H9 (cell line): ENCODE measurements around the gene CARD11. TPM values are rescaled to one million over a fixed set of nuclear protein-coding genes. Genes with fewer than 3 reads are reported as not detected.

Experiments used
- DNase-seq: peaks from one replicate; pipeline ENCODE4 v3.0.0-alpha.2; 2017
- H2AFZ ChIP-seq: one replicate; pipeline ENCODE4 v1.6.1; 2013; ENCODE audit warnings: mild to moderate bottlenecking, low read length, control low read depth, moderate library complexity
- H2AK5ac ChIP-seq: 2 replicates; pipeline ENCODE4 v1.6.1; 2013; ENCODE audit warnings: low read length, control low read depth, mixed read lengths; ENCODE audit not compliant: insufficient read length
- H2BK120ac ChIP-seq: one replicate; pipeline ENCODE4 v1.6.1; 2013; ENCODE audit warnings: low read depth, mild to moderate bottlenecking, low read length, control low read depth, inconsistent platforms; ENCODE audit not compliant: poor library complexity, severe bottlenecking
- H2BK12ac ChIP-seq: 2 replicates; pipeline ENCODE4 v1.6.1; 2013; ENCODE audit warnings: low read length, control low read depth, mixed read lengths, low read depth; ENCODE audit not compliant: insufficient read length
- H2BK15ac ChIP-seq: 2 replicates; pipeline ENCODE4 v1.6.1; 2013; ENCODE audit warnings: low read depth, low read length, control low read depth
- H2BK20ac ChIP-seq: one replicate; pipeline ENCODE4 v1.6.1; 2013; ENCODE audit warnings: low read depth, mild to moderate bottlenecking, low read length, control low read depth, inconsistent platforms; ENCODE audit not compliant: poor library complexity, severe bottlenecking
- H2BK5ac ChIP-seq: 2 replicates; pipeline ENCODE4 v1.6.1; 2013; ENCODE audit warnings: low read length, control low read depth, mixed read lengths; ENCODE audit not compliant: insufficient read length
- H3K14ac ChIP-seq: 2 replicates; pipeline ENCODE4 v1.6.1; 2013; ENCODE audit warnings: low read length, control low read depth; ENCODE audit not compliant: insufficient read depth
- H3K18ac ChIP-seq: 2 replicates; pipeline ENCODE4 v1.6.1; 2013; ENCODE audit warnings: low read depth, mild to moderate bottlenecking, mixed read lengths, low read length, control low read depth; ENCODE audit not compliant: insufficient read length
- H3K23ac ChIP-seq: 2 replicates; pipeline ENCODE4 v1.6.1; 2013; ENCODE audit warnings: low read length, control low read depth, mixed read lengths, low read depth; ENCODE audit not compliant: insufficient read length
- H3K23me2 ChIP-seq: 2 replicates; pipeline ENCODE4 v1.6.1; 2013; ENCODE audit warnings: low read depth, mild to moderate bottlenecking, mixed read lengths, low read length, control low read depth; ENCODE audit not compliant: insufficient read length, poor library complexity, severe bottlenecking
- H3K27ac ChIP-seq: 2 replicates; pipeline ENCODE4 v1.5.1; 2013; ENCODE audit warnings: low read length, control low read depth, mixed read lengths, low read depth; ENCODE audit not compliant: insufficient read length
- H3K27me3 ChIP-seq: 2 replicates; pipeline ENCODE4 v1.6.1; 2013; ENCODE audit warnings: low read length, control low read depth, inconsistent platforms; ENCODE audit not compliant: insufficient read depth
- H3K4ac ChIP-seq: 2 replicates; pipeline ENCODE4 v1.6.1; 2013; ENCODE audit warnings: low read depth, mild to moderate bottlenecking, control low read depth, inconsistent platforms, low read length, moderate library complexity
- H3K4me1 ChIP-seq: 2 replicates; pipeline ENCODE4 v1.6.1; 2013; ENCODE audit warnings: low read length, control low read depth, inconsistent platforms; ENCODE audit not compliant: insufficient read depth
- H3K4me2 ChIP-seq: 2 replicates; pipeline ENCODE4 v1.6.1; 2013; ENCODE audit warnings: low read length, control low read depth, mixed read lengths; ENCODE audit not compliant: insufficient read length, insufficient read depth
- H3K56ac ChIP-seq: 2 replicates; pipeline ENCODE4 v1.6.1; 2013; ENCODE audit warnings: low read depth, mild to moderate bottlenecking, mixed read lengths, low read length, control low read depth; ENCODE audit not compliant: insufficient read length
- H3K79me1 ChIP-seq: 2 replicates; pipeline ENCODE4 v1.6.1; 2013; ENCODE audit warnings: low read depth, mild to moderate bottlenecking, moderate library complexity, low read length, control low read depth, inconsistent platforms; ENCODE audit not compliant: insufficient read depth, poor library complexity, severe bottlenecking
- H3K79me2 ChIP-seq: 2 replicates; pipeline ENCODE4 v1.6.1; 2013; ENCODE audit warnings: low read length, control low read depth, inconsistent platforms; ENCODE audit not compliant: insufficient read depth
- H3K9ac ChIP-seq: 2 replicates; pipeline ENCODE4 v1.6.1; 2013; ENCODE audit warnings: low read length, control low read depth, mixed read lengths; ENCODE audit not compliant: insufficient read length; ENCODE audit errors: extremely low read depth
- H3K9me3 ChIP-seq: one replicate; pipeline ENCODE4 v1.6.1; 2013; ENCODE audit warnings: low read depth, low read length, inconsistent platforms; ENCODE audit not compliant: control insufficient read depth
- H3T11ph ChIP-seq: one replicate; pipeline ENCODE4 v1.6.1; 2013; ENCODE audit warnings: mild to moderate bottlenecking, low read length, control low read depth, inconsistent platforms
- H4K20me1 ChIP-seq: one replicate; pipeline ENCODE4 v1.6.1; 2013; ENCODE audit not compliant: control insufficient read depth, insufficient read length, insufficient read depth
- H4K5ac ChIP-seq: 2 replicates; pipeline ENCODE4 v1.6.1; 2013; ENCODE audit warnings: low read depth, mild to moderate bottlenecking, mixed read lengths, low read length, control low read depth; ENCODE audit not compliant: insufficient read length
- H4K8ac ChIP-seq: replicated peaks from 2 replicates; pipeline ENCODE4 v1.6.1; 2013; ENCODE audit warnings: low read length, control low read depth, mixed read lengths, low read depth; ENCODE audit not compliant: insufficient read length
- H4K91ac ChIP-seq: 2 replicates; pipeline ENCODE4 v1.6.1; 2013; ENCODE audit warnings: low read depth, mild to moderate bottlenecking, moderate library complexity, mixed read lengths, low read length, control low read depth; ENCODE audit not compliant: insufficient read length
- H3K27ac Mint-ChIP-seq, 3 experiments: 2 replicates in 2 of 3; 3 replicates in 1 of 3; pipeline ENCODE4 v1.8.0; 2020 to 2021; ENCODE audit warnings: mixed read lengths in 3 of 3, mild to moderate bottlenecking in 1 of 3, moderate library complexity in 1 of 3
- H3K27me3 Mint-ChIP-seq: 2 replicates; pipeline ENCODE4 v1.8.0; 2021; ENCODE audit warnings: low read depth, mild to moderate bottlenecking, moderate library complexity, mixed read lengths
- H3K36me3 Mint-ChIP-seq, 3 experiments: 2 replicates in 2 of 3; 3 replicates in 1 of 3; pipeline ENCODE4 v1.8.0; 2020 to 2021; ENCODE audit warnings: low read depth in 3 of 3, mixed read lengths in 3 of 3; ENCODE audit not compliant: insufficient read depth in 1 of 3
- H3K4me1 Mint-ChIP-seq, 2 experiments: 2 replicates each; pipeline ENCODE4 v1.8.0; 2020; ENCODE audit warnings: mixed read lengths in 2 of 2
- H3K4me3 Mint-ChIP-seq, 2 experiments: 2 replicates in 1 of 2; 3 replicates in 1 of 2; pipeline ENCODE4 v1.8.0; 2020 to 2021; ENCODE audit warnings: mild to moderate bottlenecking in 2 of 2, mixed read lengths in 2 of 2, moderate library complexity in 1 of 2
- H3K9me3 Mint-ChIP-seq, 2 experiments: 2 replicates in 1 of 2; 3 replicates in 1 of 2; pipeline ENCODE4 v1.8.0; 2020; ENCODE audit warnings: mild to moderate bottlenecking in 2 of 2, mixed read lengths in 2 of 2, moderate library complexity in 1 of 2
- WGBS: extraction: QIAGEN DNeasy Blood & Tissue Kit; methylation state at CpG from one replicate; pipeline ENCODE4 v1.1.7; 2013; ENCODE audit warnings: missing lambda C conversion rate, low lambda C conversion rate, mixed read lengths; ENCODE audit not compliant: insufficient read length; ENCODE audit errors: extremely low coverage; 5-methylcytosine and 5-hydroxymethylcytosine counted together
- total RNA-seq: library from RNA; stranded (reverse); gene quantifications from 2 replicates; pipeline ENCODE4 v1.2.1, GENCODE V29; 2021
- TF ChIP-seq, protein P1 (sequence below): fragments of 200-600 bp; sonication (generic); conservative IDR thresholded peaks from 3 replicates; pipeline ENCODE4 v1.8.0; 2021; ENCODE audit warnings: antibody characterized with exemption, mild to moderate bottlenecking

The CARD11 gene
- total RNA-seq, 1 experiment from 2014 or later = 20.0 TPM

DNA sequence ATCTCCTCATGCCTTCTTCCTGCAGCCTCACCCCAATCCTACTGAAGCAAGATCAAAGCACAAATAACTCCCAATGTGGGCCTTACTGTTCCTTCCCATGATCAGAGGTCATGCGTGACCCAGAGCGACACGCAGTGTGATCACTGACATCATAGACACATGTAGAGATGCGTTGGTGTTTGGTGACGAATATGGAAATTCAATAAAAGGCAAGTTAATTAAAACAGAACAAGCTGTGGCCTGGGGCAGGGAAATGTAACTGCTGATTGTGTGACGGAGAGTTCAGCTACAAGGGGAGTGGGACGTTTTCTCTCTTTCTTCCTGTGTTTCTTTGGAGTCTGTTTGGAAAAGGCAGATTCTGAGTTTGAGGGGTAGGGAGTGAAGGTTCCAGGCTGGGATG is 34.8 kb upstream of the CARD11 start:
- Histone ChIP-seq H2BK20ac (no peak overlapping the region), H2BK15ac (no peak overlapping the region)

More for the DNA sequence above, 34.8 kb upstream of the CARD11 start:
- TF ChIP-seq, protein P1, sequence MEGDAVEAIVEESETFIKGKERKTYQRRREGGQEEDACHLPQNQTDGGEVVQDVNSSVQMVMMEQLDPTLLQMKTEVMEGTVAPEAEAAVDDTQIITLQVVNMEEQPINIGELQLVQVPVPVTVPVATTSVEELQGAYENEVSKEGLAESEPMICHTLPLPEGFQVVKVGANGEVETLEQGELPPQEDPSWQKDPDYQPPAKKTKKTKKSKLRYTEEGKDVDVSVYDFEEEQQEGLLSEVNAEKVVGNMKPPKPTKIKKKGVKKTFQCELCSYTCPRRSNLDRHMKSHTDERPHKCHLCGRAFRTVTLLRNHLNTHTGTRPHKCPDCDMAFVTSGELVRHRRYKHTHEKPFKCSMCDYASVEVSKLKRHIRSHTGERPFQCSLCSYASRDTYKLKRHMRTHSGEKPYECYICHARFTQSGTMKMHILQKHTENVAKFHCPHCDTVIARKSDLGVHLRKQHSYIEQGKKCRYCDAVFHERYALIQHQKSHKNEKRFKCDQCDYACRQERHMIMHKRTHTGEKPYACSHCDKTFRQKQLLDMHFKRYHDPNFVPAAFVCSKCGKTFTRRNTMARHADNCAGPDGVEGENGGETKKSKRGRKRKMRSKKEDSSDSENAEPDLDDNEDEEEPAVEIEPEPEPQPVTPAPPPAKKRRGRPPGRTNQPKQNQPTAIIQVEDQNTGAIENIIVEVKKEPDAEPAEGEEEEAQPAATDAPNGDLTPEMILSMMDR = no peak
- Mint-ChIP-seq H3K9me3 (peaks cover 5% of the 10 kb centered on the region in 2 experiments; a peak in 4 of 5 replicates), H3K36me3 (peaks cover 0 to 3% (median 1%) of the 10 kb centered on the region in 3 experiments; a peak in 2 of 7 replicates), H3K27me3 (no peaks in the 10 kb centered on the region; the same call in none of the 2 replicates), H3K27ac (peak overlapping the region in 1 of 3 experiments; percentile 6; a peak in 1 of 7 replicates), H3K4me3 (no peak overlapping the region), H3K4me1 (peaks cover 10 to 14% of the 10 kb centered on the region in 2 experiments)
- Histone ChIP-seq H4K5ac (no peak overlapping the region), H3K27me3 (no peaks in the 10 kb centered on the region), H3K18ac (no peak overlapping the region), H3K23ac (no peak overlapping the region), H3K4ac (no peak overlapping the region), H2BK120ac (no peak overlapping the region), H3K23me2 (no peaks in the 10 kb centered on the region), H3K56ac (no peak overlapping the region), H2BK12ac (no peak overlapping the region), H4K8ac (no peak overlapping the region), H3K79me1 (no peaks in the 10 kb centered on the region), H2AK5ac (no peak overlapping the region), H3K4me1 (no peaks in the 10 kb centered on the region), H3K9ac (no peak overlapping the region), H3K4me2 (no peak overlapping the region), H4K20me1 (no peaks in the 10 kb centered on the region), H3K14ac (no peak overlapping the region), H2BK5ac (no peak overlapping the region), H3K27ac (no peak overlapping the region), H4K91ac (no peak overlapping the region), H3K79me2 (no peaks in the 10 kb centered on the region), H3K9me3 (no peaks in the 10 kb centered on the region), H3T11ph (no peak overlapping the region), H2AFZ (no peak overlapping the region)
- no CpG with 5 or more reads among the region's 7 CpGs for WGBS
- no peak for DNase-seq
